ENCODE results near the gene IL10. TPM values are rescaled to one million over a fixed set of nuclear protein-coding genes. Genes with fewer than 3 reads are reported as not detected.

Gene IL10
- polyA plus RNA-seq, 1 donor (not counting 4 experiments of a cell fraction or from before 2014, with no cell fraction given), result not detected

DNA sequence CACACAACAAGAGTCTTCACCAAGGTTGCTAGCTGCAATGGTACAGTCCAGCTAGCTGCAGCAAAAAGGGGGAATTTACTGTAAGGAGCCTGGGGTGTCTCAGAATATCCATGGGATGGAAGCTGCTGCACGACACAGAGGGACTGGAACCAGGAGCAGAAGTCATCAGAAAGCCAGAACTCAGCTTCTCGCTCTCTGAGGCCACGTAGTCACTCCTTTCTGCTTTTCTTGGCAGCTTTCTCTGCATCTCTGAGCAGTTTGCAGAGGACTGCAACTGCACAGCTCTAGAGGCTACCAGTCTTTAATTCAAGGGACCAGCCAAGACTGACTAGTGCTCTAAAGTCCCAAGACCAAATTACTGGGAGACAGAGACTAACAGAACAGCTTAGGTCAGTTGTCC is 27.0 kb upstream of the IL10 start:
- no peaks in the 10 kb centered on the region for H4K20me1 ChIP-seq (ENCODE audit: control insufficient read depth, extremely low read depth, insufficient read depth, low read length)
- no peak overlapping the region for H3K4me3 ChIP-seq (ENCODE audit: control insufficient read depth in 2 of 3, extremely low read depth in 1 of 3, insufficient read depth in 2 of 3, low read depth in 1 of 3, low read length in 3 of 3)
- TF ChIP-seq EZH2 (IDR thresholded peaks at IDR 0.05; ENCODE audit: low read length) (no peak), CTCF (optimal IDR thresholded peaks at IDR 0.05 in 1 of 3, IDR thresholded peaks at IDR 0.05 in 1 of 3, conservative IDR thresholded peaks at IDR 0.05 in 1 of 3; ENCODE audit: extremely low read depth in 1 of 3, insufficient read depth in 2 of 3, low read length in 3 of 3) (no peak)
- no peaks in the 10 kb centered on the region for H3K79me2 ChIP-seq (ENCODE audit: control insufficient read depth, insufficient read depth, low read length)
- H3K36me3 ChIP-seq (ENCODE audit: control insufficient read depth in 2 of 2, extremely low read depth in 1 of 2, insufficient read depth in 2 of 2, low read length in 2 of 2), result no peaks in the 10 kb centered on the region
- H3K4me1 ChIP-seq (ENCODE audit: control insufficient read depth, extremely low read depth, insufficient read depth, low read length), result peaks cover 12% of the 10 kb centered on the region
- no peaks in the 10 kb centered on the region for H3K27me3 ChIP-seq (ENCODE audit: control insufficient read depth, extremely low read depth, insufficient read depth, low read length)
- no peak for DNase-seq (ENCODE audit: low read depth, low spot score)
- H3K9ac ChIP-seq (ENCODE audit: control insufficient read depth, extremely low read depth, insufficient read depth, low read length), result no peak overlapping the region
- no peak for FAIRE-seq
- H3K9me3 ChIP-seq (ENCODE audit: control insufficient read depth, low read depth, low read length), result no peaks in the 10 kb centered on the region
- no peaks in the 10 kb centered on the region for H3K9me1 ChIP-seq (ENCODE audit: control insufficient read depth, extremely low read depth, insufficient read depth, low read length)
- dilution Hi-C loops (cut with MboI; ENCODE audit: extremely low pct_ligation_motif_present, low sequenced_read_pairs), result no loop called here
- H3K4me2 ChIP-seq (ENCODE audit: control insufficient read depth, extremely low read depth, insufficient read depth, low read depth, low read length), result no peak overlapping the region
- H2AFZ ChIP-seq (ENCODE audit: control insufficient read depth, low read length), result no peak overlapping the region
- H3K27ac ChIP-seq (ENCODE audit: control insufficient read depth, insufficient read depth, low read length), result no peak overlapping the region

- H3K27me3 ChIP-seq (ENCODE audit: control insufficient read depth, extremely low read depth, insufficient read depth, low read length), result no peaks in the 10 kb centered on the region
- no peaks in the 10 kb centered on the region for H3K36me3 ChIP-seq (ENCODE audit: control insufficient read depth in 2 of 2, extremely low read depth in 1 of 2, insufficient read depth in 2 of 2, low read length in 2 of 2)
- no peak overlapping the region for H3K4me3 ChIP-seq (ENCODE audit: control insufficient read depth in 2 of 3, extremely low read depth in 1 of 3, insufficient read depth in 2 of 3, low read depth in 1 of 3, low read length in 3 of 3)
- no peak for DNase-seq (ENCODE audit: low read depth, low spot score)
- FAIRE-seq, result no peak
- H3K4me2 ChIP-seq (ENCODE audit: control insufficient read depth, extremely low read depth, insufficient read depth, low read depth, low read length), result no peak overlapping the region
- no peak overlapping the region for H2AFZ ChIP-seq (ENCODE audit: control insufficient read depth, low read length)
- H3K9me1 ChIP-seq (ENCODE audit: control insufficient read depth, extremely low read depth, insufficient read depth, low read length), result no peaks in the 10 kb centered on the region
- H3K79me2 ChIP-seq (ENCODE audit: control insufficient read depth, insufficient read depth, low read length), result no peaks in the 10 kb centered on the region
- H3K27ac ChIP-seq (ENCODE audit: control insufficient read depth, insufficient read depth, low read length), result no peak overlapping the region
- no peaks in the 10 kb centered on the region for H4K20me1 ChIP-seq (ENCODE audit: control insufficient read depth, extremely low read depth, insufficient read depth, low read length)
- H3K9me3 ChIP-seq (ENCODE audit: control insufficient read depth, low read depth, low read length), result no peaks in the 10 kb centered on the region
- no peak overlapping the region for H3K9ac ChIP-seq (ENCODE audit: control insufficient read depth, extremely low read depth, insufficient read depth, low read length)
- dilution Hi-C loops (cut with MboI; ENCODE audit: extremely low pct_ligation_motif_present, low sequenced_read_pairs), result no loop called here
- peaks cover 8% of the 10 kb centered on the region for H3K4me1 ChIP-seq (ENCODE audit: control insufficient read depth, extremely low read depth, insufficient read depth, low read length)
- TF ChIP-seq EZH2 (IDR thresholded peaks at IDR 0.05; ENCODE audit: low read length) (no peak), CTCF (optimal IDR thresholded peaks at IDR 0.05 in 1 of 3, IDR thresholded peaks at IDR 0.05 in 1 of 3, conservative IDR thresholded peaks at IDR 0.05 in 1 of 3; ENCODE audit: extremely low read depth in 1 of 3, insufficient read depth in 2 of 3, low read length in 3 of 3) (peak in 1 of 3 experiments; percentile 0)
Observed at GRCh38 chr1:206798384-206798996, 26.2 kb upstream of the IL10 start.

Data from keratinocyte (primary cell).